ENCODE data around the gene NTN1. TPM values are rescaled to one million over a fixed set of nuclear protein-coding genes. Genes with fewer than 3 reads are reported as not detected.

NTN1 gene
- total RNA-seq, 1 donor from 2014 or later: 4.1 TPM

- no peak for TF ChIP-seq CTCF (IDR thresholded peaks at IDR 0.05)
- Histone ChIP-seq H3K4me1 (peaks cover 33% of the 10 kb centered on the region), H3K4me3 (no peak overlapping the region), H3K36me3 (no peaks in the 10 kb centered on the region), H3K27ac (peak overlapping the region; percentile 89), H3K9me3 (no peaks in the 10 kb centered on the region), H3K27me3 (no peaks in the 10 kb centered on the region)
- DNase-seq: no peak
- no peak for ATAC-seq
- intact Hi-C loops (cut with DNase I): no loop called here
Observed at GRCh38 chr17:9241371-9241712, 220.0 kb downstream of the NTN1 start.

- Histone ChIP-seq H3K4me3 (no peak overlapping the region), H3K4me1 (peaks cover 33% of the 10 kb centered on the region), H3K27me3 (no peaks in the 10 kb centered on the region), H3K9me3 (no peaks in the 10 kb centered on the region), H3K27ac (peak overlapping the region; percentile 89), H3K36me3 (no peaks in the 10 kb centered on the region)
- intact Hi-C loops (cut with DNase I): no loop called here
- ATAC-seq (no peak), DNase-seq (no peak)
- no peak for TF ChIP-seq CTCF (IDR thresholded peaks at IDR 0.05)
Observed at GRCh38 chr17:9241774-9242496, 220.6 kb downstream of the NTN1 start.

- intact Hi-C loops (cut with DNase I): no loop called here
- DNase-seq: no peak
- H3K27me3 ChIP-seq: no peaks in the 10 kb centered on the region
- H3K4me1 ChIP-seq: peaks cover 33% of the 10 kb centered on the region
- H3K9me3 ChIP-seq: no peaks in the 10 kb centered on the region
- H3K4me3 ChIP-seq: no peak overlapping the region
- no peak overlapping the region for H3K27ac ChIP-seq
- no peak for TF ChIP-seq CTCF (IDR thresholded peaks at IDR 0.05)
- ATAC-seq: no peak
- H3K36me3 ChIP-seq: no peaks in the 10 kb centered on the region
Observed at GRCh38 chr17:9242497-9242881, 221.2 kb downstream of the NTN1 start.

- Histone ChIP-seq H3K27ac (no peak overlapping the region), H3K36me3 (no peaks in the 10 kb centered on the region), H3K9me3 (no peaks in the 10 kb centered on the region), H3K4me3 (no peak overlapping the region), H3K4me1 (peaks cover 33% of the 10 kb centered on the region), H3K27me3 (no peaks in the 10 kb centered on the region)
- intact Hi-C loops (cut with DNase I): no loop called here
- DNase-seq (no peak), ATAC-seq (no peak)
- no peak for TF ChIP-seq CTCF (IDR thresholded peaks at IDR 0.05)
Observed at GRCh38 chr17:9242983-9243382, 221.7 kb downstream of the NTN1 start.

GRCh38 chr17:9244066-9245052 lies 223.0 kb downstream of the NTN1 start:
- DNase-seq (peak; percentile 75), ATAC-seq (no peak)
- H3K4me1 ChIP-seq: peaks cover 27% of the 10 kb centered on the region
- no peaks in the 10 kb centered on the region for H3K27me3 ChIP-seq
- peak overlapping the region; percentile 47 for H3K27ac ChIP-seq
- TF ChIP-seq CTCF (IDR thresholded peaks at IDR 0.05): no peak
- H3K4me3 ChIP-seq: no peak overlapping the region
- no peaks in the 10 kb centered on the region for H3K9me3 ChIP-seq
- H3K36me3 ChIP-seq: no peaks in the 10 kb centered on the region
- intact Hi-C loops (cut with DNase I): no loop called here

Measured in upper lobe of right lung (tissue), 1 donor.